Measurements from ENCODE around the gene TPM1.

GRCh38 chr15:63070681-63071129 lies 28.2 kb downstream of the TPM1 start:
- no peak for TF ChIP-seq CTCF (IDR thresholded peaks at IDR 0.05)
- peak; percentile 62 to 76 for TF ChIP-seq POLR2AphosphoS5 (IDR thresholded peaks at IDR 0.05)
- TF ChIP-seq POLR2A (IDR thresholded peaks at IDR 0.05; ENCODE audit: low read depth) = no peak
- TF ChIP-seq EP300 (IDR thresholded peaks at IDR 0.05) = no peak
